Inflammatory macrophage treated with lipopolysaccharide for 4 hours (primary cell): Measurements from ENCODE around the gene CNOT6L.
"Not testable (repeated sequence)": the region's sequence is repeated elsewhere in the genome, so short reads cannot be mapped to it uniquely, and the experiment has no call there.

Experiments used
- DNase-seq: peaks from one replicate; pipeline ENCODE4 v3.0.0-alpha.2; 2020

Gene CNOT6L

DNA sequence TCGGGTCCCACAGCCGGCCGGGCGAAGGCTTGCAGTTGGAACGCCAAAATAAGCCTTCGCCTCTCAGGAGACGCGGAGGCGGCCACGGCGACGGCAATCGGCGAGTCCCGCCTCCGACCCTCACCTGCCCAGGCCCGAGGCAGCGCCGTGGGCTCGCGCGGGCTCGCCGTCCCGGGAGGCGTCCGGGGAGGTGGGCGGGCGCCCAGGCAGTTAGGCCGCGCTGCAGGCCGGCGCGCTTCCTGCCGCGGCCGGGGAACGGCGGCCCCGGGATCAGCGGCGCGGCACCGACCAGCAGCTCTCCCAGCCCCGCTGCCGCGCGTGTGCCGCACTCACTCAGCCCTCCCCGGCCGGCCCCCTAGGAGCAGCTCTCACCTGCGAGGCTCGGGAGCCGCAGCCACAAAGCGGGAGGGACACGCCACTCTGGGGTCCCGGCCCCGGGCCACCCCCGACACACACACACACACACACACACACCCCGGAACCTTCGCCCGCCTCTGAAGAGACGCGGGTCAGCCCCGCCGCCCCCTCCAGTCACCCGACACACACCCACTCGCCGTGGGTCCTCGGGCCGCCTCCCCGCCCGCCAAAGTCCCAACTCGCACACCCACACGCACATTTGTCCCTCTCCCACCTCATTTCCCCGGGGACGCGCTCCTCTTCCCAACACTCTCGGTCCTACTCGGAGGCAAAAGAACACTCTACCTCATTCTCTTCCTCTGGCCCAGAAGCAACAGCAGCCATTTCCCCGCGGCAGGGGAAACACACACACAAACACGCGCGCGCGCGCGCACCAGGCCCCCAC, at the start of gene CNOT6L:
Gene CNOT6L (minus strand): TSS at position 767 of the 802 bp plus-strand sequence. CDS start 60 bp downstream, at position 707.
- peak; percentile 51 for DNase-seq

DNA sequence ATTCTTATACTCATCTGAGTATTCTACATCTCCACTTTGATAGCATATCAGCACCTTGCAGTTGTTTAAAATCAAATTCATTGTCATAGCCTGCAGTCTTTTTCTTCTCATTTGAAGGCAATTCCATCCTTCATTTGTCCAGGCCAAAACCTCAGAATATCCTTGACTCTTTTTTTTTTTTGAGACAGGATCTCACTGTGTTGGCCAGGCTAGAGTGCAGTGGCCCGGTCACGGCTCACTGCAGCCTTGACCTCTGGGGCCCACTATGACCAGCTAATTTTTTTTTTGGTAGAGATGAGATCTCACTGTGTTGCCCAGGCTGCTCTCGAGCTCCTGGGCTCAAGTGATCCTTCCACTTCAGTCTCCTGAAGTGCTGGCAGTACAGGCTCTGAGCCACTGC, 46.1 kb upstream of the CNOT6L start:
- DNase-seq = no peak

DNA sequence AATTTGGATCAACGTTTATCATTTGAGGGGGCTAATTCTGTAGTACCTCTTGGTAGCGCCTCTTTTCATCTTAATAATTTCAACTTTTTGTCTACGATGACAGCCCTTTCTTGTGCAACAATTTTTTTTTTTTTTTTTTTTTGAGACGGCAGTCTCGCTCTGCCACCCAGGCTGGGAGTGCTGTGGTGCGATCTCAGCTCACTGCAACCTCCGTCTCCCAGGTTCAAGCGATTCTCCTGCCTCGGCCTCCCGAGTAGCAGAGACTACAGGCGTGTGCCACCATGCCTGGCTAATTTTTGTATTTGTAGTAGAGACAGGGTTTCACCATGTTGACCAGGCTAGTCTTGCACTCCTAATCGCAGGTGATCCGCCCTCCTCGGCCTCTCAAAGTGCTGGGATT, 44.2 kb upstream of the CNOT6L start:
- not testable (repeated sequence) for DNase-seq

DNA sequence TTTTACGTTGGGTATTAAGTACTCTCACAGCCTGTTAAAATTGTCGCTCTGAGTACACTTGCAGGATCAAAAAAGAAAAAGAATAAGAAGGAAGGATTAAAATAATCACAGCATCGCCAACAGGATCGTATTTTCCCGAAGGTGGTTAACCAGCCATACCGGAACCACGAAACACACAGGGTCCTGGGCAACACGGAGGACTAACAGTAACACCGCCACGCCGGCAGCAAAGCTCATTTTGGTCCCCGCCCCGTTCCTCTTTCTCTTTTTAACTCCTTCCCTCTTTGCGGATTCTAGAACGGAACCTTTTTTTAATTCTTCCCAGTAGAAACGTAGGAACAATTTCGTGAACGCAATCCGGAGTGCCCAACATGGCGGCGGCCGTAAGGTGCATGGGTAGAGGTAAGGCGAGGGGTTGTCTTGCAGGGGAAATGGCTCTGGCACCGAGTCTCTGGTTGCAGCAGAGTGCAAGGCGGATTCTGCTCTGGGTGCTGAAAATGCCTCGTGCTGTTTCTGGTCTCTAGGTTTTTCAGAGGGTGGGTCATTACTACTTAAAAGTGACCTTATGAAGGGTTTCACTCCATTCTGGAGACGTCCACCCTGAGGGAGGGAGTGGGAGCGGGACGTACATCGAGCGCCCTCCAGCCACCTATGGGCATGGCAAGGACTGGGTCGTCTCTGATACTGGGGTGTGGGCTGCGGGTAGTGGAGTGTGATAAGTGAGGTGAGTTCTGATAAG, 43.5 kb upstream of the CNOT6L start, which contains the start of gene MRPL1:
Gene MRPL1 (plus strand): TSS at position 353 of the 739 bp plus-strand sequence. CDS start 19 bp downstream, at position 372.
- DNase-seq = peak; percentile 96

DNA sequence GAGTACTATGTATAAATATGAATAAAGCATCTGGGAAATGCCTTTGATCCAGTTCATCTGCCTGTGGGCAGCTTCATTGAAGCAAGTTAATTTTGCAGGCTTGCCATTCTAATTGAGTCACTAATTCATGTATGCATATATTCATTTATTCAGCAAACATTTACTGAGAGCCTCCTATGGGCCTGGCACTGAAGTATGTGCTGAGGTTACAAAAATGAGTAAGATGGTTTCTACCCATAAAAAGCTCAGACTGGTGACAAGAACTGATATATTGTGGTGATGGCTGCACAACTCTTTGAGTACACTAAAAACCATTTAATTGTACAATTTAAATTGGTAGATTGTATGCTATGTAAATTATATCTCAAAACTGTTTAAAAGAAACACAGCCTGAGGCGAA, 42.3 kb upstream of the CNOT6L start:
- DNase-seq = peak; percentile 3

DNA sequence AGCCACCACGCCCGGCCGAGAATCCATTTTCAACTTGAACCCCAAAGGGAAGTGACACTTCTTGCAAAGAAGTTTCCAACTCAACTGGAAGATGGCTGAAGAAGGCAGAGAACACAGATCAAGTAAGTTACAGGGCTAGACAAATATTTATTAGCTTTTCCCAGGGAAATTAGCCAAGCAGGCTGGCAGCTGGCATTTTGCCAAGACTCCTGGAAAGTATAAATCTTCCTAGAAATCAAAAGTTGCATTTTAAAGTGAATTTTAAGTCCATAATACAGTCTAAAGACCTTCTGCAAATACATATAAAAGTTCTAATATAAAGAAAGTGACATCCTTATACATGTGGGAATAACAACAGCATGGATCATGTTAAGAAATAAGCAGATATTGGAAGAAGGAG, 40.1 kb upstream of the CNOT6L start:
- no peak for DNase-seq

DNA sequence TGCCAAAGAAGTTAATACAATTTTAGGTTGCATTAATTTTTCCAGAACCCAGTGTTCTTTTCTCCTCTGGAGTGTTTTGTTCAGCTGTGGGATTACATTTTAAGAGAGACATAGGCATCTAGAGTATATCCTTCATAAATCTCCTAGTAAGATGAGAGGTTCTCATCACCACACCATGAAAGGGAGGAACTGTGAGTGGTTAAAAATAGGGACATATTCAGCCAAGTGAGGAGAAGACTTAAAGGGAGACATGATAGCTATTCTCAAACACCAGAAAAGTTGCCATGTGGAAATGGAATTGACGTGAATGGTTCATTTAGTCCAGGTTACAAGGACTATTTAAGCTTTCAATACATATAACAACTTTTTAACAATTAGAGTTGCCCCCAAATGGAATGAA, 37.0 kb upstream of the CNOT6L start:
- no peak for DNase-seq

DNA sequence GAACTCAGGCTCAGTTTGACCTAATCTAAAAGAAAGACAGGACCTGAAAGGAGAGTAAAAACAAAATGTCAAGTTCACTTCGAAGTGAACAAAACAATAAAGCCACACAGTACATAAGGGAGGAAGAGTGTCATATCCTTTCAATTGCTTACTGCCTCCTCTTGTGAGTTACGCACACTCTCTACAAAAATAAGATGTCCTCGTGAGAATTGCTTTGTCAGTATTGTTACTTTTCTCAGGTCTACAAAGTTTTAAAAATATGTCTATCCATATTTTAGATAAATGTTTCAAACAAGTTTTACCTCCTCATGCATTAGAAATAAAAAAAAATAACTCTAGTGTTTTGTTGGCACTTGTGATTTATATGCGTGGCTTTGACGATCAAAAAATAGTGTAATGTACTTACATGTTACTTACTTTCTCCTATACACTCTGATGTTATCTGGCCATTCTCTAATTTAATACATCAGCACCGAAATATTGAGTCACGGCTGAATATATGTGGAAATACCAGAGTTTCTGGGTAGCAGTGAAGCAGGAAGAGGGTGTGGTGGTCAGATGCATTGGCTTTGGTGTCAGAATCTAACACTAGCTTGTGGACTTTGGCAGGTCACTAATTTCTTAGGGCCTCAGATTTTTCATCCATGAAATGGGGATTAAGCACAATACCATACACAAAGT, 35.4 kb upstream of the CNOT6L start:
- peak; percentile 82 for DNase-seq

DNA sequence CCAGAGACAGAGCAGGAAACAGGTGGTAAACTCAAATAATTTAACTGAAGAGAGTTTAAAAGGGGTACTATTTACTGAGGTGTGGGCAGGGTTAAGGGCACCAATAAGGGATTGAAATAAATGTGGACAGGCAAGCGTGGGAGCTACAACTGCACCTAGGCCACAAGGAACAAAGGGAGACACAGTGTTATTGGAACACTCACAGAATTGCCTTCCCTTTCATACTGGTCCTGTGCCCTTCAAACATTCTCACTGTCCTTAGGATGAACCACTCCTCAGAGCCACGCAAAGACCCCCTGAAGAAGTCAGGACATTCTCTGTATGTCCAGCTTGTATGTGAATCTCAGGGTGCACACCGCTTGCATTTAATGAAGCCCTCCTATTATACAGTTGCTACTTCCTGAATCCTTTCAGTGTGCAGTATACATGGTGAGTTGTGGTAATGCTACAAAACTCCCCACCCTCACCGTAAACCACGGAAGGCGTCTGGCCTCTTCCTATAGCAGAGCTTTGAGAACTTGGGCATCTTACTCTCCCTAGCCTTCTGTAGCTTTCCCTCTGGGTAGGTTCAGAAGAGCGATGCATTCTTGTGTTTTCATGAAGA, 33.8 kb upstream of the CNOT6L start:
- peak; percentile 52 for DNase-seq

DNA sequence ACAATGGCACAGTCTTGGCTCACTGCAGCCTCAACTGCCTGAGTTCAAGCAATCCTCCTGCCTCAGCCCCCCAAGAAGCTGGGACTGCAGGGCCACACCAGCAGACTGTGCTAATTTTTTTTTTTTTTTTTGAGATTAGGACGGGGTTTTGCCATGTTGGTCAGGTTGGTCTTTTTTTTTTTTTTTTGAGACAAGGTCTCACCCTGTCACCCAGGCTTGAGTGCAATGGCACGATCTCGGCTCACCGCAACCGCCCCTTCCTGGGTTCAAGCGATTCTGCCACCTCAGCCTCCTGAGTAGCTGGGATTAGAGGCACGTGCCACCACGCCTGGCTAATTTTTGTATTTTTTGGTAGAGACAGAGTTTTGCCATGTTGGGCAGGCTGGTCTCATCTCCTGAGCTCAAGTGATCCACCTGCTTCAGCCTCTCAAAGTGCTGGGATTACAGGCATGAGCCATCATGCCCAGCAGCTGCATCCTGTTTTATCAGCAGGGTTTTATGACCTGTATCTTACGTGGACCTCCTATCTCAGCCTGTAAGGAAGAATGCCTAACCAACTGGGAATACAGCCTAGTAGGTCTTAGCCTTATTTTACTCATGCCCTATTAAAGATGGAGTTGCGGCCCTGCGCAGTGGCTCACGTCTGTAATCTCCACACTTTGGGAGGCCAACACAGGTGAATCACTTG, 30.3 kb upstream of the CNOT6L start:
- no peak for DNase-seq

DNA sequence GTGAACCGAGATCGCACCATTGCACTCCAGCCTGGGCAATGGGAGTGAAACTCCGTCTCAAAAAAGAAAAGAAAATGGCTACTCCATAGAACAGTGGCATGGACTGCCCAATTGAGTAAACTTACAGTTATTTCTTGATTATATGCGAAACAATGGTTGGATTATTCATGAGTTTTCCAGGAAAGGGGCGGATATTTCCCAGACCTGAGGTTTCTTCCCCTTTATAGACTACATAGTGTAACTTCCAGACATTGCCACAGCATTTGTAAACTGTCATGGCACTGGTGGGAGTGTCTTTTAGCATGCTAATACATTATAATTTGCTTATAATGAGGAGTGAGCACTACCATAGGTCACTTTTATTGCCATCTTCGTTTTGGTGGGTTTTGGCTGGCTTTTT, 29.3 kb upstream of the CNOT6L start:
- DNase-seq = no peak

DNA sequence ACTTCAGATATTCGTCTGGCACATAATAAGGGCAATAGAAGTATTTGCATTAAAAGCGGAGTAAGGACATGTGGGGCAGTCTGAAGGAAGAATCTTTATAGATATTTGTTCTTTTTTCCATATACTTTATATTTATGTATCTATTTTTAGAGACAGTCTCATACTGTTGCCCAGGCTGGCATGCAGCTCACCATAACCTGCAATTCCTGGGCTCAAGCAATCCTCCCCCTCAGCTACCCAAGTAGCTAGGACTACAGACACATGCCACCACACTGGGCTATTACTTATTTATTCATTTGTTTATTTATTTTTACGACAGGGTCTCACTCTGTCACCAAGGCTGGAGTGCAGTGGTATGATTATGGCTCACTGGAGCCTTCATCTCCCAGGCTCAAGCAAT, 26.8 kb upstream of the CNOT6L start:
- no peak for DNase-seq

DNA sequence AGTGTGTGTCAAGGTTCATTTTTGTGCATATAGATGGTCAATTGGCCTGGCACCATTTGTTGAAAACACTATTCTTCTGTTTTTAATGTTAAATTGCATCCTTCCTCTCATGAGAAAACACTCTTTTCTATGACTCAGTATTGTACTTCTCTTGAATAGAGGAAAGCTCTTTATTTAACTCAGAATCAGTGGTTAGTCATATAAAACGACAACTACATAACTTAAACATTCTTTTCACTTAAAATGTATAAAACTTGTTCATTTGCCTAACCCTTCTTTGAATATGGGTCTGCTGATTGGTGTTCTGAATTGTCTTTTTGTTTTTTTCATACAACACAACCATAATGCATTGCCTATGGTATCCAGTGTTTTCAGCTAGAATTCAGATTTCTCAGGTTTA, 26.2 kb upstream of the CNOT6L start:
- no peak for DNase-seq

DNA sequence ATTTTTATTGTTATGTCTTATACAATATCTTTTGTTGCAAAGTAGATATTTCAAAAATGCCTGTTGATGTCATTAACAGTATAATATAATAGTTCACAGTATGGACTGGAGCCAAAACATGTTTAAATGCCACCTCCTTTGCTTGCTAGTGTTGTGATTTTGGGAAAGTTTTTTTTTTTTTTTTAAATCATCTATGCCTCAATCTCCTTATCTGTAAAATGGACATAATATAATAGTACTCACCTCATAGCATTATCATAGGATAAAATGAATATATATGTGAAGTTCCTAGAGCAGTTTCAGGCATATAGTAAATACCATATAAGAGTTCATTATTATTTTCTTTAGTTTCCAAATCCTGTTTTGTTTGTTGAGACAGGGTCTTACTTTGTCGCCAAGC, 25.2 kb upstream of the CNOT6L start:
- DNase-seq = no peak

DNA sequence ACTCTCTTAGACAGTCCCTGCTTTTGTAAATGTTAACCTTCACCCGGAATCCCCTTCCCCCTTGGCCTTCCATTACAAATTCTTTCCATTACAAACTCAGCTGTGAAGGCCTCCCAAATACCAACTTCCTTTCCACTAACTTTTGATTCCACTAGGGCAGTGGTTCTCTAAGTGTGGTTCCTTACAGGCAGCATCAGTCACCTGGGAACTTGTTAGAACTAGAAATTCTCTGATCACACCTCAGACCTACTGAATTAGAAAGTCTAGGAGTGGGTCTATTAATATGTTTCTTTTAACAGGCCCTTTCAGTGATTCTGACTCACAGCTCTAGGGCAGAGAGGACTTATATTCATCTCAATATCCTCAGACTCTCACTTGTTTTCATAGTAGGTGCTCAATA, 24.5 kb upstream of the CNOT6L start:
- no peak for DNase-seq

DNA sequence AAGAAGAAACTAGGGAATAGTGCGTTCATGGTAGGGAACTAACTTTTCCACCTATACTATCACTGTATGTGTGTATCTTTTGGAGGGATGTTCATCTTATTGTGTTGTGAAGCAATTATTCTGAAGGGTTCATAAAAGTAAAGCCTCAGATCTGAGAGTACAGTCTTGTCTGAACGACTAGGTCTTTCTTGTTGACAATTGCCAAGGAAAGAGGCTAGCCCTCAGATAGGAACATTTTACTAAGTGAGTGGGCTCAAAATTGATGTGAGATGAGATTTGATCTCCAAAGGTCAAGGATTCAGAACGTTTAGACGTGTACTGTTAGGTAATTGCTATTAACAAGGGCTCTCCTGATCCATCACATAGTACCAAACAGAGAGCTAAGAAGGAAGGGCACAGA, 15.2 kb upstream of the CNOT6L start:
- DNase-seq = no peak

DNA sequence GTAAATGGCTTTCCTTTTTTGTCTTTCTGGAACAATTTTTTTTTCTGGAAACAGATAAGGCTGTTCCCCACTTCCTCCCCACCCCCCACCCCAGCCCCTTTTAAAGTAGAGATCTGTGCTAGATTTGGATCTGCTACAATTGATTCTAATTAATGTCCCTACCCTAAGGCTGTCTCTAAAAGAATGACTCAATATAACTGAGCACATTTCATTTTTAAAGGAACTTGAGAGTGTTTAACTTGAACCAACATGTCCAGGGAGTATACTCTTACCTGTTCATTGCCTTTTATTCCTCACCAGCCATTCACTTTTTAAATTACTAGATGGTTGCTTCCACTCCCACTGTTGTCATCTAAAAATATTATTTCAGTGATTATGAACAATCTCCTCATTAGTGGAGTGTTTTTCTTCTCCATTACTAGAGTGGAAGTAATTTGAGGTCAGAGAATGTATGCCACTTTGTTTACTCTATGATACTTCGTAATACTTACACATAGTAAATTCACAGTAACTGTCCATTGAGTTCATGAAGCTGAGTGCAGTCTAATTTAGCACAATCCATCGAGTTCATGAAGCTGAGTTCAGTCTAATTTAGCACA, 14.1 kb upstream of the CNOT6L start:
- no peak for DNase-seq

DNA sequence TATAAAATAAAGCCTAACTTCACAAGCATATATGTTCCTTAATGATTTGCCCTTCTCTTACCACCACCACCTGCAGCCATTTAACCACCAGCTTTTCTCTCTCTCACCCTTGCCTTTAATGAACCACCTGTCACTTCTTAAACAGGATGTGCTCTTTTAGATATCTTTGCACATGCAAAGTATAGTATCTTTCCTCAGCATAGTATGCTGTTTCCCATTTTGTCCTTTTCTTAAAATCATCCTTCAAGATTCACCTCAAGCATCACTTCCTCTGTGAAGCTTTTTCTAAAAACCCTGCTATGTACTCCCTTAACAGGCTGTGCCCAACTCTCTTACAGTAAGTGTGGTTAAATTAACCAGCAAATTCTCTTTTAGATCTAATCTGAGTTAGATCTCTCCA, 8.2 kb upstream of the CNOT6L start:
- DNase-seq = no peak

DNA sequence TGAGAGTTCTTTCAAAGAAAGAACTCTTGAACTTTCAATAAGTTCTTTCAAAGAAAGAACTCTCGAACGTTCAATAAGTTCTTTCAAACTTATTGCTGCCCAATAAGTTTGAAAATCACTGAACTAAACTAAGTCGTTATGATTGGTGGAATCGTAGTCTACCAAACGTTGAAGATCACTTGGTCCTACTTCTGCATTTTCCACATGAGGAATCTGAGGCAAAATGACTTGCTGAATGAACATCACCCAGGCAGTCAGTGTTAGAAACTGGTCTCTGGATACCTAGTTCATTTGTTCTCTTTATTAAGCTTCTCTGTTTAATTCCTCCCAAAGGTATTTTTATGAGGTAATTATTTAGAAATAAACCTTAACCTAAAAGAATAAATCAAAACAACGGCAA, 7.1 kb upstream of the CNOT6L start:
- no peak for DNase-seq

DNA sequence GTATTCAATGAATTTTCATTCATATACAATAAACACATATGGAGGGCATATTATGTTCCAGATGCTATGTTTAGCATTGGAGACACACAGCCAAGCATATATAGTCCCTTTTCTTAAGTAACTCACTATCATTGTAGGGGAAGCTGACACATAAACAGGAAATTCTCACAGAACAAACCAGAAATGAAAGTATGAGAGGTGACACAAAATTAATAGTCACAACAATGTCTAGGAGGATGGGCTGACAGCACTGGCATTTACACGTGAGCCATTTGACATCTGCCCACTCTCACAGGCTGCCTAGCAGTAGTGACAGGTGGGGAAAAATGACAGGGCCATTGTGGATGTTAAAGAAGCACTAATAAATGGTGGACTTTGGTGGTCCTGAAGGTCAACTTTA, 2.6 kb upstream of the CNOT6L start:
- peak; percentile 88 for DNase-seq

DNA sequence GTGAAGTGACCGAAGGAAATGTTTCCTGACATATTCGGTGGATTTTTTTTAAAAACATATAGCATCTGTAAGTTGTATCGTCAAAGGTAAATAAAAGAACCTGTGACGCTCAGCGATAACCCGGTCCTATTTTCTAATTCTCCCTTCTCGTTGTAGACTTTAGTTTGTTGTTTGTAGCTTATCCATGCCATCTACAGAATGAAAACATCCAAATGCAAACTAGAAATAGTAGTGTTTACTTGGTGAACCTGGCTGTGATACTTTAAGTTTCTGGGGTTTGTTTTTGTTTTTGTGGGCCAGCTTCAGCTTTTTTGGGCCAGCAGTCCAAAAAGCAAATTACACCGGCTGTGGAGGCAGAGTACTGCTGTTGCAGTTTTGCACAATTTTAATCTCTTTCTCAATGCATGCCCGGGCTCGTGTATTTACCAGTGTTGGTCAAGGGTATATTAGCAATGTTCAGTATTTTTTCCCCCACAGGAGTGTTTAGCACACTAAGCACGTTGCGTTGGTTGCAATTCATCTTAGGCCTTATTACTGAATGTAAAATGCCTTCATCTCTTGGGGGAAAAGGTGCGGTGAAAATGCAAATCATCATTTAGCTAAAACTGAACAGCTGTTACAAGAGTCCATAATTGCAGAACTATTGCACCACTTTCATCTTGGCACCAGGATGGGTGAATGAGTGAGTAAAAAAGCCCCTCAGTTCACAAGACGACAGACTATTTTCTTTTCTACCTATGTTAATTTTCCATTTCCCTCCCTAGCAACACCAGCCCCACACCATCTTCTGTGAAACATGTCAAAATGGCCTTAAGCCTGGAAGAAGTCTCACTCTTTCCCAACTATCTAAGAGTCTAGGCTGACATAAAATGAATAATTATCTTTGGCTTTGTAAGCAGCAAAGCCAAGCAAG, 1.7 kb upstream of the CNOT6L start:
- peak; percentile 66 for DNase-seq
